ENCODE results near the gene CD38.

The CD38 gene

DNA sequence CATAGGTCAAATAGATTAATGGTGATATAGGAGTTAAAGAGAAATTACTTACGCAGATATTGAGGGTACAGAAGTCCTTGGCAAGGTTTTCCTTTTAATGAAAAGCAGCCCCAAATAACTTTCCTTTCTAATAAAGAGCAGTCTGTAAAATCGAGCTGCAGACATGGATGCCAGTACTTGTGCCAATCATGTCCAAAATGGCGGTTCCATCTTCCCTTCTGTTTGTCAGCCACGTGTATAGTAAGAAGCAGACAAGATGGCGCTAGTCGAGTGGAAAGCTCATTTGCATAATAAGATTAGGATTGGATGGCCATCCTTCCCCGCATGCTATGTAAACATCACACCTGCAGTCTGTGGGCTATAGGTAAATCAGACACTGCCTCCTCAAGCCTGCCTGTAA is 92.0 kb downstream of the CD38 start:
- DNase-seq = peak; percentile 32 to 34

DNA sequence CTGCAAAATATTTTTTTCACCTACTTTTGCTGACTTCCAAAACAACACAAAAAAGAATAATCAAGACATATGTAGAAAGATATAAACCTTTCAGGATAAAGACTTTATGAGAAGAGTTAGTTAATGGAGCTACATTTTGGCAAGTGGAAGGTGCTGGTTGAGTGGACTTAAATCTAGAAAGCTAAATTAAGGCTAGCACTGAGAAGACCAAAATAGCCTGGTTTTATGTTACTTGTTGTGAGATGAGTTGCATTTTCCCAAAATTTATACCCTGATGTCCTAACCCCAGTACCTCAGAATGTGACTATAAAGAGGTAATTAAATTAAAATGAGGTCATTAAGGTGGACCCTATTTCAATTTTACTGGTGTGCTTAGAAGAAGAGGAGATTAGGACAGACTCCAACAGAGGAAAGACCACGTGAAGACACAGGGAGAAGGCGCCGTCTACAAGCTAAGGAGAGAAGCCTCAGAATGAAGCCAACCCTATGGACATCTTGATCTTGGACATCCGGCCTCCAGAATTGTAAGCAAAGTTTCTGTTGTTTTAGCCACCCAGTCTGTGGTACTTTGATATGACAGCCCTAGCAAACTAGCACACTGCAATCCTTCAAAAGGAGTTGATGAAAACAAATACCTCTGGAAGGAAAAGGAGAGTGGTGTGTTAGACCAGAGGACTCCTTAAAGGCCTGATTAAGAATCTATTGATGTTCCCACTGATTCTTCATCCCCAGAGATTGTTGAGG is 93.0 kb downstream of the CD38 start:
- no peak for DNase-seq

DNA sequence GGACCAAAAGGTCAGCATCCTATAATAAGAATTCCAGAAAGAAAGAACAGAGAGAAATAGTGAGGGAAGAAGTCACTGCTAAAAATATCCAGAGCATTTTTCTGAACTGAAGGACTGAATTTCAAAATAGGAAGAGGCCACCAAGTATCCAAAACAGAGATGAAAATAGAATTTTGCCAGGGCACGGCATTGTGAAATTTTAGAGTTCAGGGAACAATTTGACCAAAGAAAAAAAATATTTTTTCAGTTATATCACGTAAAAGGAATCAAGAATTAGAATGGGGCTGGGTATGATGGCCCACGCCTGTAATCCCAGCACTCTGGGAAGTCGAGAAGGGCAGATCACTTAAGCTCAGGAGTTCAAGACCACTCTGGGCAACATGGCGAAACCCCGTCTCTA is 95.0 kb downstream of the CD38 start:
- DNase-seq = no peak

DNA sequence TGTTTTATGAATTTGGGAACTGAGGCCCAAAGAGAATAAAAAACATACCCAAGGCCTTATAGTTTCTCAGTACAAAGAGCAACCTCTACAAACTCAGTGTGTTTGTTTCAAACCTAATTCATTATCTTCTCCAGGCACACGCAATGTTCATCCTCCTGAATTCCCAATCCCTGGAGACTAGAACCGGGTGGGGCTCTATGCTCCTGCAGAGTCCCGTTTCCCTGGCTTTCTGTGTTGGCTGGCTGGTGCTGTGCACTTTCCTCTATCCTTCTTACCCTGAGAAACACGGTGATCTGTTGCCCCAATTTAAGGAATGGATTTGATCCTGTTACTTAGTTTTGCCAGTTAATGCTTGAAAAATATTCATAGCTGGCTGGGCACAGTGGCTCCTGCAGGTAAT is 96.5 kb downstream of the CD38 start:
- DNase-seq = no peak

DNA sequence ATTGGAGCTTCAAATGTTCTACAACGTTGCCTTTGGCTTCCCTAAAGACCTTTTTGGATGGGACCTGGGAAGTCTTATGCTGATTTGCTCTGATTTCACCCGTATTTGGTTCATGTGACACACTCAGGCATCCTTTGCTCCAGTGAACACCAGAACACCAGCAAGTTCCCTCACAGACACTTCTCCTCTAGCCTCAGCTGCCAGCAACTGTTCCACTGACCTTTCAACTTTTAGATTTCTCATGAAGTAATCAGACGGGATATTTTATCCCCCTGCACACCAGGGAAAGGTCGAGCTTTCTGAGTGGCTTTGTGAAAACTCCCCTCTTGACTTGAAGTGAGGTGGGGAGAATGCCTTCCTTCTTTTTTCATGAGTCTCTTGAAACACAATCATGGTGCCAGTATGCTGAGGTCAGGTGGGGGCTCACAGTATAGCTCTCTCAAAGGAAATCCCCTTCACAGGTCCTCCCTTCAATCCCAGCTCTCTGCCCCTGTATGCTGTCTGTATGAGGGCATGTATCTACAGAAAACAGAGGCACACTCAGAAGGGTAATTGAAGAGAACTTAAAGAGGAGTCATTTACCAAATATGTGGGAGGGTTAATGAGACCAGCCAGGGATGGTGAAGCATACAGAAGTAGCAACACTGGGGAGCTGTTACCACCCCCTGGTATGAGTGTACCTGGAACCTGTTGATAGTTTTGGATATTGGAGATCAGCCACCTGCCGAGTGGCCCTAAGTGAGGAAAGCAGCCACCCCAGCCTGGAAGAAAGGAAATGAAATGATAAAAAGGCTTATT is 97.7 kb downstream of the CD38 start:
- DNase-seq = no peak

DNA sequence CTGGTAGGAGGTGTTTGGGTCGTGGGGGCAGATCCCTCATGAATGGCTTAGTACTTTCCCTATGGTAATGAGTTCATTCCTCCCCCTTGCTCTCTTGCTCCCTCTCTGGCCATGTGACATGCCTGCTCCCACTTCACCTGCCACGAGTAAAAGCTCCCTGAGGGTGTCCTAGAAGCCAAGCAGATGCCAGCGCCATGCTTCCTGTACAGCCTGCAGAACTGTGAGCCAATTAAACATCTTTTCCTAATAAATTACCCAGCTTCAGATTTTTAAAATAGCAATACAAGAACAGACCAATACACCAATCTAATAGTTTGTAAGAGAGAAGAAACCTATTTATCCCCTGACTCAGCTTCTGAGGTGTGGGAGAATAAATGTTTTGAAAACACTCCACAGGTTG is 99.9 kb downstream of the CD38 start:
- no peak for DNase-seq

DNA sequence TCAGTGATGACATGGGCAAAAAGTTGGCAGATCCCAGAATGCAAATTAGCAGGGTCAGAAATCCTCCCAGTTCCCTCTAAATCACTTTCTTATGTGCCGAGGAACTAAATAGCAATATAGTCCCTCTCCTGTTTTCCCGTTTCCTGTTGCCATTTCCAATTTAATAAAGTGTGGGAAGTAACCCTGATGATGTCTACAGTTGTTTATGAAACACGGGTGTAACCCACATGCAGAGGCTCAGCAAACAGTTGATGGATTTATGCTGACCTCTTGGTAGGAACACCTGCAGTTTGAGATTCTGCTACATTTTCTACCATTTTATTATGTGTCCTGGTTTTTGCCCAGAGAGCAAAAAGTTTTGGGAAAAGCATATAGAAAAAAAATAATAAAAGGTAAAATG is 103.7 kb downstream of the CD38 start:
- no peak for DNase-seq

DNA sequence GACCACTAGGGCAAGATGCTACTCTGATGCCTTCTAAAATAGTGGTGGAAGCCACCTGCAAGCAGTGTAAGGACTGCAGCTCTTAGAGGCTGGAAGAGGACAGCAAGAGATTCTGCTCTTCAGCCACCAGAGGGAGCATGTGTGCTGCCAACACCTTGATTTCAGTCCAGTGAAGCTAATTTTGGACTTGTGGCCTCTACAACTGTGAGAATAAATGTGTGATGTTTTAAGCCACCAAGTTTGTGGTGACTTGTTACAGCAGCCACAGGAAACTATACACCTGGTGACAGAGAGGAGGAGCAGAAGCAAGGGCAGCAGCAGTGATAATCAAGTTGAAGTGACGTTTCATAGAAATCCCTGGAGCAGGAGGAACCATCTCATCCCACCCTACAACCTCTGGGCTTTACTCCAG is 104.6 kb downstream of the CD38 start:
- peak; percentile 42 to 73 for DNase-seq

DNA sequence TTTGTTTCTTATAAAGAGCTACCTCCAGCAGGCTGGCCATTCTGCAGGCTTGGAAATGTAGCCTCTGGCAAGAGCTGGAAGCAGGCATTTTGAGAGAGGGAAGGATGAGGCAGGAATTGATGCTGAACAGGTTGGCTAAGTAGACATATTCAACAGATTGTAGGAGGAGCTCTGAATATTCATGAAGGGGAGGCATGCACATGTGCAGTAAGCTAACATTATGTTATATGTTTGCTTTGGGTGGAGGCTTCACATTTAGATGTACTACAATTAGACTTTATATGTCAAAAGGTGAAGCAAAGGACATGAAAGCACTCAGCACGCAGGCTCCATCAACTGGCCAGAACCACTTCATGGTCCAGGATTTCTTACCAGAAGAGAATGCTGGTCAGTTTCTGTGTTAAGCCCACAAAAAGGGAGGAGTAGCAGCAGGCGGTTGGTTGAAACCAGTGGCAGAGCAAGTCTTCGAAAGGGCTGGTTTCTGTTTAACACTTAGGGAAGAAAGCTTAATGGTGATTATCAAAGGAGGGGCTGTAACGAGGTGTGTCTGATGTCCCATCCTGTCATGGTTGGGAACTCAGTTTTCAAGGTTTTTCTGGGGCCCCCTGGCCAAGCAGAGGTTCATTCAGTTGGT is 105.6 kb downstream of the CD38 start:
- DNase-seq = no peak

DNA sequence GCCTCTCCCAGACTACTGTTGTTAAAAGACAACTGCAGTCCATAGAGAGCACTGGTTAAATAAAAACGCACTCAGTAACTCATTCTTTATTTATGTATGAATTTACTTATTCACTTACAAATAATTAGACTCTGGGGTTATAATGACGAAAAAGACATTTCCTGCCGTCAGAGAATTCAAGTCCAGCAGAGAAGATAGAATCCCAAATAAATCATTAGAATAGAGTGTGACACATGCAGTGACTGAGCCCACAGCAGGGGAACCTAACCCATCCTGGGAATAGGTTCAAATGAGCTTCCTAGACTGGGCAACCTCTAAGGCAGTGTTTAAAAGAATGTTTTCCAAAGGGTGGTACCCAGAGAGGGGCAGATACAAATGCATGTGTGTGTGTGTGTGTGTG is 106.5 kb downstream of the CD38 start:
- DNase-seq = no peak

DNA sequence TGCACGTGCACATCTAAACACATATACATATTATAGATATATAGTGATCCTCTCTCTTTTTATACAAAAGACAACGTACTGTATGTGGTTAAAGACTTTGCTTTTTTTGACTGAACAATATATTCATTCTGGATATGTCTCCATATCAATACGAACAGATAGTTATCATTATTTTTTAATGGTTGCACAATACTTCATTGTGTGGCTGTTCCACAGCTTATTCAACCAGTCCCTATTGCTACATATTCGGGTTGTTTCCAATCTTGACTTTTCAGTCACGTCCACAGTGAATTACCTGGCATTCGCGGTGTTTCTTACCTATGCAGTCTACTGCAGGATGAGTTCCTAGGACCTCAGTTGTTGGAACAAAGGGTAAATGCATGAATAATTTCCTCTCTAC is 107.3 kb downstream of the CD38 start:
- no peak for DNase-seq

DNA sequence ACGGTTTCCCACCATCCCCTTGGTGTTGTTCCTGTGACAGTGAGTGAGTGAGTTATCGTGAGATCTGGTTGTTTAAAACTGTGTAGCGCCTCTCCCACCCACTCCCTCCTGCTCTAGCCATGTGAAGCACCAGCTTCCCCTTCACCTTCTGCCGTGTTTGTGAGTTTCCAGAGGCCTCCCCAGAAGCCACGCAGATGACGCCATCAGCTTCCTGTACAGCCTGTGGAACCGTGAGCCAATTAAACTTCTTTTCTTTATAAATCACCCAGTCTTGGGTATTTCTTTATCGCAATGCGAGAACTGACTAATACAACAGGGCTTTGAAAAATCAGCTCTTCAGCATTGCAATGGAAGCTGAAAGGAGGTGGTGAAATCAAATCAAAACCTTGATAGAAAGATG is 110.4 kb downstream of the CD38 start:
- DNase-seq = no peak

DNA sequence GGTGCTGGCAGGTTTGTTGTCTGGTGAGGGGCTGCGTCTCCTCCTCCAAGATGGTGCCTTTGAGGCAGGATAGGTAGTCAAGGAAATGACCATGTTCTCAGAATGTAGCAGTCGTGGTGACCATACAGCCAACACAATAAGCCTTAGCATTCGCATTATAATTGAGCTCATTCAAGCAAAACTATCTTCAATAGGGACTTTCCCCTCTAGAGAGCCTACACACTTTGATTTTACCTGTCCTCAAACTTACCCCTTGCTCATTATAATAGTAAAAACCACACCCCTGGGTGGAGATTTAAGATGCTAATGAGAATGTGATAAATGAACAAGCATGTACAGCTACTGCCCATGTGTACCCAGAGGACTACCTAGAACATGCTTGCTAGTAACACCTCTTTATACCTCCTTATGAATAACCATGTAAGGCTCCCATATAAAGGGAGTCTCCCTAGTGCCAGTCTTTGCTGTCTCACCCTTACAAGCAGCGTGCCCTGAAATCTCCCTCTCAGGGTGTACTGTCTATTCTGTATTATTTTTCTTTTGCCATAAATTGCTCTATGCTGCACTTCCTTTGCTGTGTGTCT is 112.2 kb downstream of the CD38 start:
- no peak for DNase-seq

DNA sequence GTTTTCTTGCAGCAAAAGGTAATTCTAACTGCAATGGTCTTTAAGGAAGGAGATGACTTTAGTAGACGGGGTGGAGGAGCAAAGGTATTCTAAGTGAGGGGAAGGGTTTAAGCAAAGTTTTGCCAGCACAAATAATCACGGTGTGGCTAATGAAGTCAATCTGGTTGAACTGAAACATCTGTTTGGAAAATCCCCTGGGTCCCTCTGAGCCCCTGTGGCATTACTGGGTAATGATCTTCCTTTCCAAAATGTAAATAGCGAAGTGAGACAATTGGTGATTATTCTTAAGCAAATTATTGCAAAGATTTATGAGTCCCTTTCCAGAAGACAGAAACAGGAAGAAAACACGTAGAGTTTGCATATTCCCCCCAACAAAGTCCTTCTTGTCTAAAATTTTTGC is 113.2 kb downstream of the CD38 start:
- DNase-seq = no peak

DNA sequence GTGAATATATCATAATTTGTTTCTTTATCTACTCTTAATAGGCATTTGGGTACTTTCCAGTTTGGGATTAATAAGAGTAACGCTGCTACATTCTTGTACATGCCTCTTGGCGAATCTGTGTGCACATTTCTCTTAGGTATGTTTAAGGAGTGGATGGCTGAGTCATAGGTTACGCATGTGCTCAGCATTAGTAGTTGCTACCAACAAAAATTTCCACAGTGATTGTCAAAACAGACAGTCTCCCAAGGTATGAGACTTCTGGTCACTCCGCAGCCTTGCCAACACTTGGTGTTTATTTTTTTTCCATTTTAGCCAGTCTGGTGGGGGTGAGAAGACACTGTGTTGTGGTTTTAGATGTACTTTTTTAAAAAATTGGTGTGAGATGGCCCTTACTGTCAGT is 115.8 kb downstream of the CD38 start:
- DNase-seq = no peak

DNA sequence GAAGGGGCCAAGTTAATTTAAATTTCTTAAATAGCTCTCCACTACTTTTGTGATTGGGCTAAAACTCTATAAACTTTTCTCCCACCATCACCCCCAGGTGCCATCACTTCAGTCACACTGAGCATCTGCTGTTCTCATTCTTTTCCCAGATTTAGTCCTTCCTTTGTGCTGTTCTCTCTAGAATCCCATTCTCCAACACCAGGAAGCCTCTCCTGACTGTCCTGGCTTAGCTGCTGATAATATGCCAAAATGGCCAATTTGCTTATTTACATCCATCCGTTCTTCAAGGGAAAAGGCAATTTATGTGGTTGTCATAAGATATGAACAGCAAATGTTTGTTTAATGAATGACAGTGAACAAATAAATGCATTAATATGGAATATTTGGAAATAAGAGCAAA is 116.3 kb downstream of the CD38 start:
- DNase-seq = no peak

DNA sequence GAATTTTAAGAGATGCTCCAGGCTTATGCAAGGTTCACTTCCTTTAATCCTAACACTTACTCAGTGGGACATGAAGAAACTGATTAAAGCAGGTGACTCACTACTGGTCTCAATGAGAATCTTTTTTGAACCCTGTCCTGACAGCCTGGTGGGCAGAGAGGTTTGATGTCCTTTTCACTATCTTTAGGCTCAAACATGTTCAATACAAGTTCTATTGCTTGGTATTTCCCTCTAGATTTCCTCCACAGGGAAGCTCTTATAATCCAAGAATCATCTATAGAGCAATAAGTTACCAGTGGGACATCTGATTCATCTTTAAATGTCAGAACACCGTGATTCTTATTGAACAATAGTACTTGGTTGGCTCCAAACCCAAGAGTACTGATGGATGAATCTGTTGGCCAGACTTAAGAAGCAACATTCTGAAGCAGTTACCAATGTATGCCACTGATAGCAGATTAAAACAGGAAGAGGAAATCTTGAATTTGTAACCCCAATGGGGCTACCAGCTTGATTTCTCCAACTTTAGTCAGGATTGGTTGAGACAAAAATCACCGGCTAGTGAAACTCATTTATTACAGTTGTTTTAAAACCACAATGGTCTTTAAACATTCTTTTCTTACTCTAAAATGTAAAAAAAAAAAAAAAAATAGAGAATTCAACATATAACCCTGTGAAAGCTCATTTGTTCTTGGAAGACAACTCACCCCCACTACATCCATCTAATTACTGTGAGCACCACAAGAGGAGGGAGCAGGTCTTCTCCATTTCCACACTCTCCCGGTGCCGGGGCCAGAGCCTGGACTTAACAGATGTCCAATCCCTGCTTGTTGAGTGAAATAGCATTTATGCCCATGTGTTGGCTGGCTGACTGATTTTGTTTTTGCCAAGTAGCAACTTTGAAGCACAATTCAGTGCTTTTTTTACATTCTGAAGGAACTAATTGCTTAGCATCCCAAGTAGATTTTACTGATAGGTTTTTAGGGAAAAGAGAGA is 117.1 kb downstream of the CD38 start:
- DNase-seq = no peak

DNA sequence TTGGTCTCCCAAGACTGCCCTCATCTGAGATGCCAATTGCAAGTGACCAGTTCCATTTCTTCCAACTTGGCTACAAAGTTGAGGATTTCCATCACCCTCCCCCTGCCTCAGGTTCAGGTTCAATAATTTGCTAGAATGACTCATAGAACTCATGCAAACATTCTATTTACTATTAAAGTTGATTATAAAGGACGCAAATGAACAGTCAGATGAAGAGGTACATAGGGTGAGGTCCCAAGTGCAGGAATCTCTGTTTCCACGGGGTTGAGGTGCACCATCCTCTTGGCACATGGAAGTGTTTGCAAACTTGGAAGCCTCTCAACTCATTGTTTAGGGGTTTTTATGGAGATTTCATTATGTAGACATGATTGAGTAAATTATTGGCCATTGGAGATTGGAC is 119.4 kb downstream of the CD38 start:
- no peak for DNase-seq

DNA sequence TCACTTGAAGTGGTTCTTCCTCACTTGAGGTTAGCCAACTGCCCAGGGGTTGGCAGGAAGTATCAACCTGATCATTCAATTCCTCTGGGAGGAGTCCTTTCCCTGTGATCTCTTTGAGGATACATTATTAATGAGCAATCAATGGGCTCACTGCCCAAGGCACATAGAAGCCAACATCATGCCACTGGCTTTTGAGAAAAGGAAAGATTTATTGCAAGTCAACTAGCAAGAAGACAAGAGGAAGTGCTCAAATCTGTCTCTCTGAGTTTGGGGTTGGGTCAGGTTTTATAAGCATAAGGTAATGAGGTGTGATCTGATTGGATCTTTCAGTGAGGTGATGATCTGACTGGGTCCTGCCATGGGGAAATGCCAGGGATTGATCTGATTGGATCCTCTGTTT is 120.8 kb downstream of the CD38 start:
- DNase-seq = no peak

DNA sequence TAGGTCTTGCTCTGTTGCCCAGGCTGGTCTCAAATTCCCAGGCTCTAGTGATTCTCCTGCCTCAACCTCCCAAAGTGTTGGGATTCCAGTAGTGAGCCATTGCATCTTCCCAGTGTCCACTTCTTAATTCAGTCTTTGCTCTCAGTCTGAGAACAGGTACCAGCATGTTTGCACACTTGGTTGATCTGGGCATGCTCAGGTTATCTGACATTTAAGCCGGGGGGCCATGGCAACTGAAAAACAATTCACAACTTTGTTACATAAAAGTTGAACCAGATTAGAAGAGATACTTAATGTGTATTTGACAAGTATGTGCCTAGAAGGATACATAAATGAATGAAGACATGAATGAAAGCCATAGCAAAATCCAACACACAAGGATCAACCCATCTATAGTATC is 121.4 kb downstream of the CD38 start:
- no peak for DNase-seq

DNA sequence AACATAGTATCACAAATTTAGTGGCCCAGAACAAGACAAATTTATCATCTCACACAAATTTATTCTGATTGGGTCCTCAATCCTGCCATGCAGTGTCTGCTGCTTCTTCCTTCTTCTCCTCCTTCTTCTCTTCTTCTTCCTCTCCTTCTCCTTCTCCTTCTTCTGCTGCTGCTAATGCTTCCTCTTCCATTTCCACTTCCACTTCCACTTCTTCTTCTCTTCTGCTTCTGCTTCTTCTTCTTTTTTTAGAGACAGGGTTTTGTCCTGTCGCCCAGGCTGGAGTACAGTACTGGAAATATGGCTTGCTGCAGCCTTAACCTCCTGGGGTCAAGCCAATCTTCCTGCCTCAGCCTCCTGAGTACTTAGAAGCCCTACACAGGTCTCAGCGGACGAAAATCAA is 122.9 kb downstream of the CD38 start:
- no peak for DNase-seq

DNA sequence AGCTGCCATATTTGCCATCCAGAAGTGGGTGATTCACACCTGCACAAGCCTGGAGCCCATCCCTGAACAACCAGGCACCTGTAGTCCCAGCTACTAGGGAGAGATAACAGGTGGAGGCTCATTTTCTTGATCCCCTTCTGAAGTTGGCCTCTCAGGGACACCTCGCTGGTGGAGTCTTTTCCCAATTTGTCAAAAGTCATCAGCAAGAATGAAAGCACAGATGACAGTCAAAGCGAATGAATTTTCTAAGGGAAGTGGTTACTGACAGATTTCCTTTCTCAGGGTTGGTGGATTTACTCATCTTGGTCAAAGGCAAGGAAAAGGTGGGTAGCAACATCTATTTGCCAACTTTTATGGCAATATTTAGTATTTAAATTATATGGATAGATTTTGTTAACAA is 123.9 kb downstream of the CD38 start:
- no peak for DNase-seq

DNA sequence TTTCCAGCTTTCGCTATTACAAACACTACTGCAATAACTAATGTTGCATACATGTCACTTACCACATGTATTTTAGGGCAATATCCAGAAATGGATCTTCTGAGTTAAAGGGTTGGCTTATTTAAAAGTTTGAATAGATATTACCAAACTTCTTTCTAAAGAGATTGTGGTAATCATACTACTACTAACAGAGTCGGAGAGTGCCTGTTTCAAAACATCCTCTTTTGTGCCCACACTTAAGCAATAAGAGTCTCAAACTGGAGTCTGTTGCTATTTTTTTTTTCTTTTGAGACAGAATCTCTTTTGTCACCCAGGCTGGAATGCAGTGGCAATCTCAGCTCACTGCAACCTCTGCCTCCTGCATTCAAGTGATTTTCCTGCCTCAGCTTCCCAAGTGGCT is 124.6 kb downstream of the CD38 start:
- DNase-seq = no peak

Data from NCI-H526 (cell line).